CD4-positive, alpha-beta T cell treated with Interferon gamma for 1 hour (primary cell): ENCODE measurements around the gene ZSCAN30.
"Not testable (repeated sequence)": the region's sequence is repeated elsewhere in the genome, so short reads cannot be mapped to it uniquely, and the experiment has no call there.

Experiments
- DNase-seq: peaks from one replicate; pipeline ENCODE4 v3.0.0-alpha.2; 2020

The ZSCAN30 gene

DNA sequence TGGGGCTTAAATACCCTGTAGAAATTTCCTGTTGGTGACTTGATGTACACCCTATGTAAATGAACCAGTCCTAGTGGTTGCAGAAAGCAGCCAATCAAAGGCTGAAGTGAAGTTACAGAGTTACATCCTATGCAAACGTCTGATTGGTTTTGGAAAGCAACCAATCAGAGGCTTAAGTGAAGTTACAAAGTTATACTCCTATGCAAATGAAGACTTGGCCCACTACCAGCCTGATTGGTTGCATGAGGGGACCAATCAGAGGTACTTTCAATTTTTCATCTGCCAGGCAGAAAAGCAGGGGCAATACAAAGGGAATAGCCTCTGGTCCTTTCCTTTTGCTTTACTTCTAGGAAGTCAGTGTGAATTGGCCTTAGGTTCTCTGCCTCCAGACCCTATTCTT, 62.8 kb downstream of the ZSCAN30 start:
- DNase-seq, result no peak

- DNase-seq, result no peak
These were observed 66.2 kb downstream of the ZSCAN30 start for GRCh38 chr18:35223797-35224196.

DNA sequence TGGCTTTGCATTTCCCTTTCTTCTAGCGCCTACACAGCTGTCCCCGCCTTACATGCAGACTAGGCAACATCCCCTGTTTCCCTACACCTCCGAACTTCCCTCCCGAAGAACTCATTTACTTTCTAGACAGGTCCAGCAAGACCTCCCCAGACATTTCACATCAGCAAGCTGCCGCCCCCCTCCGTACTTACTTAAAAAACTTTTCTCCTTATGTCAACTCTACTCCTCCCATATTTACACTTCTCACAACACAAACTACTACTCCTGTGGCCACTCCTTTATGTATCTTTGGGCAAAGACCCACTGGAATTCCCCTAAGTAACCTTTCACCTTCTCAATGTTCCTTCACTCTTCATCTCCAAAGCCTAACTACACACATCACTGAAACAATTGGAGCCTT, 69.6 kb downstream of the ZSCAN30 start:
- DNase-seq, result no peak

GRCh38 chr18:35219331-35219730, 70.7 kb downstream of the ZSCAN30 start:
- DNase-seq, result not testable (repeated sequence)

GRCh38 chr18:35216611-35217010, 73.4 kb downstream of the ZSCAN30 start:
- not testable (repeated sequence) for DNase-seq

DNA sequence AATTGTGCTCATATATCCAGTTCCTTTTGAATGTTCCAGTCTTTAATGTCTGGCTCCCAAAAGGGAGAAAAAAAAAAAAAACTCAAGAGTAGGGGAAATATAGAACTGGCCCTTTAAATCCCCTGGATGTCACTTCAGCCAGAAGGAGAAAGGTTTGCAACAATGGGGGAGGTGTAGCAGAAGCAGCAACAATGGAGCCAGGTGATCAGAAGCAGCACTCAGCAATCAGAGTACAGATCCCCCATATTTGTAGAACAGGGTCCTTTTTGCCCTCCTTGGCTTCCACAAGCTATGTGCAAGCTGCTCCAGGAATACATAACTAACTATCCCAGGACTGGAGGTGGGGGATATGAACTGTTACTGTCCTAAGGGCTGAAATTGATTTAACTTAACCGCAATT, 75.0 kb downstream of the ZSCAN30 start:
- DNase-seq, result no peak

DNA sequence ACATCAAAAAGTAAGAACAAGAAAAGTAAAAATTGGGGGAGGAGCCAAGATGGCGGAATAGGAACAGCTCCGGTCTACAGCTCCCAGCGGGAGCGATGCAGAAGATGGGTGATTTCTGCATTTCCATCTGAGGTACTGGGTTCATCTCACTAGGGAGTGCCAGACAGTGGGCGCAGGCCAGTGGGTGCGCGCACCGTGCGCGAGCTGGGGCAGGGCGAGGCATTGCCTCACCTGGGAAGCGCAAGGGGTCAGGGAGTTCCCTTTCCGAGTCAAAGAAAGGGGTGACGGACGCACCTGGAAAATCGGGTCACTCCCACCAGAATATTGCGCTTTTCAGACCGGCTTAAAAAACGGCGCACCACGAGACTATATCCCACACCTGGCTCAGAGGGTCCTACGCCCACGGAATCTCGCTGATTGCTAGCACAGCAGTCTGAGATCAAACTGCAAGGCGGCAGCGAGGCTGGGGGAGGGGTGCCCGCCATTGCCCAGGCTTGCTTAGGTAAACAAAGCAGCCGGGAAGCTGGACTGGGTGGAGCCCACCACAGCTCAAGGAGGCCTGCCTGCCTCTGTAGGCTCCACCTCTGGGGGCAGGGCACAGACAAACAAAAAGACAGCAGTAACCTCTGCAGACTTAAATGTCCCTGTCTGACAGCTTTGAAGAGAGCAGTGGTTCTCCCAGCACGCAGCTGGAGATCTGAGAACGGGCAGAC, 84.1 kb downstream of the ZSCAN30 start:
- DNase-seq, result not testable (repeated sequence)

- DNase-seq, result no peak
These were observed 84.8 kb downstream of the ZSCAN30 start for GRCh38 chr18:35205199-35205712.

GRCh38 chr18:35203067-35203466, 87.0 kb downstream of the ZSCAN30 start:
- DNase-seq, result no peak

DNA sequence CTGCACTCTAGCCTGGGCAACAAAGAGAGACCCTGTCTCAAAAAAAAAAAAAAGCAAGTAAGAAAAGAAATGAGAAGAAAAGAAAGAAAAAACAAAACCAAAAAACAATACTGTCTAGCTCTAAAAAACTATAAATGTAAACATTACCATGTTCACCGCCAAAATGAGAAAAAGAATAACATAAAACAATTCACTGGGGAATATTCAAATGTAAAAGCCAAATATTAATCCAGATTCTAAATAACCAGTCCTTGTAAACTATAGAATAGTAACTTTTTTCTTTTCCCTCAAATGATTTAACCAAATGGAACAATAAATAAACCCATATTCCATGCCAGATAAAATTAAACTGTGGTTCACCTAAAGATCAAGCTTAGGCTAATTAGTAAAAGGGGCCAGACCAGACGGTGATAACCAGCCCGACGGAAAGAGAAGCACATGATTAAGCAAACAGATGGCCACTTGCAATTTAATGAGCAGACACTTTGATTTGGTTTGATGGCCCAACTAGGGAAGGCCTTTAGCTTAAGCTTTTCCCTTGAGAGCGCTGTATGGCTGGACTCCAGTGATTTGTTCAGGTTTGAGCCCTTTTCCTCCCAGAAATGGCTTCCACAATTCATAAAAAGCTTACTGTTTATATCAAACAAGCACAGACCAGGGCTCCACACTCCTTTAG, 88.6 kb downstream of the ZSCAN30 start:
- no peak for DNase-seq
